Caco-2 (cell line): ENCODE data around the gene SNX19. TPM values are rescaled to one million over a fixed set of nuclear protein-coding genes. Genes with fewer than 3 reads are reported as not detected.

Source experiments
- BruUV-seq: library from RNA; stranded (reverse); fragments of 400-500 nt; replicated peaks from 2 replicates; lab custom pipeline; 2021; lab: Mats Ljungman, UMichigan
- CTCF ChIA-PET: fragments of 300-600 bp; sonication (Branson Sonifier 250); formaldehyde crosslinking; loops from one replicate; lab custom pipeline; 2022; ENCODE audit warnings: antibody characterized with exemption; lab: Charles Lee
- POLR2A ChIA-PET: fragments of 300-600 bp; sonication (Branson Sonifier 250); formaldehyde crosslinking; loops from one replicate; lab custom pipeline; 2022; ENCODE audit warnings: antibody characterized with exemption; lab: Charles Lee
- DNase-seq, 2 experiments: peaks; one replicate each; pipeline versions ENCODE4 v3.0.0 to v3.0.0-alpha.2; 2020 to 2022
- H3K27me3 ChIP-seq: replicated peaks from 2 replicates; pipeline ENCODE4 v1.6.0; 2011; ENCODE audit warnings: low read length; ENCODE audit not compliant: control insufficient read depth, insufficient read depth
- H3K36me3 ChIP-seq: 2 replicates; pipeline ENCODE4 v1.5.1; 2011; ENCODE audit warnings: low read length; ENCODE audit not compliant: control insufficient read depth, insufficient read depth
- H3K4me1 ChIP-seq: fragments of 250-450 bp; sonication (Bioruptor Pico); 2 replicates; pipeline ENCODE4 v1.5.1; 2020; ENCODE audit warnings: mild to moderate bottlenecking
- H3K4me3 ChIP-seq: 2 replicates; pipeline ENCODE4 v1.5.1; 2011; ENCODE audit warnings: low read depth, mild to moderate bottlenecking, control low read depth, low read length
- H3K9me3 ChIP-seq: fragments of 250-450 bp; sonication (Bioruptor Pico); 2 replicates; pipeline ENCODE4 v1.5.1; 2020; ENCODE audit warnings: mild to moderate bottlenecking, moderate library complexity
- H3K27ac Mint-ChIP-seq: one replicate; pipeline ENCODE4 v1.8.0; 2022; ENCODE audit warnings: mixed read lengths; ENCODE audit not compliant: unreplicated experiment
- H3K27me3 Mint-ChIP-seq: one replicate; pipeline ENCODE4 v1.8.0; 2022; ENCODE audit warnings: mixed read lengths; ENCODE audit not compliant: insufficient read depth, unreplicated experiment
- H3K36me3 Mint-ChIP-seq: one replicate; pipeline ENCODE4 v1.8.0; 2022; ENCODE audit warnings: mild to moderate bottlenecking, mixed read lengths; ENCODE audit not compliant: insufficient read depth, unreplicated experiment
- H3K4me1 Mint-ChIP-seq: one replicate; pipeline ENCODE4 v1.8.0; 2022; ENCODE audit warnings: low read depth, mixed read lengths; ENCODE audit not compliant: unreplicated experiment
- H3K4me3 Mint-ChIP-seq: one replicate; pipeline ENCODE4 v1.8.0; 2022; ENCODE audit warnings: mild to moderate bottlenecking, moderate library complexity, mixed read lengths; ENCODE audit not compliant: unreplicated experiment
- H3K9me3 Mint-ChIP-seq: one replicate; pipeline ENCODE4 v1.8.0; 2022; ENCODE audit warnings: mixed read lengths; ENCODE audit not compliant: unreplicated experiment
- intact Hi-C: fragments of 100-400 bp; cut with micrococcal nuclease; formaldehyde crosslinking; loops from one replicate; pipeline ENCODE4 v1.10.0; 2022; ENCODE audit not compliant: unreplicated experiment
- total RNA-seq: library from RNA; stranded (reverse); gene quantifications from 2 replicates; pipeline ENCODE4 v1.2.3, GENCODE V29; 2022
- TF ChIP-seq, protein P1 (sequence below), 2 experiments: fragments of 200-600 bp in 1 of 2; IDR thresholded peaks; 1 replicate in 1 of 2; 2 replicates in 1 of 2; pipeline versions ENCODE4 v1.5.1 to v1.8.0; 2011 to 2022; ENCODE audit warnings: antibody characterized with exemption in 1 of 2, control low read depth in 1 of 2, inconsistent platforms in 1 of 2, low read depth in 1 of 2, low read length in 1 of 2, mild to moderate bottlenecking in 1 of 2, moderate library complexity in 1 of 2; ENCODE audit not compliant: insufficient read depth in 1 of 2, severe bottlenecking in 1 of 2, unreplicated experiment in 1 of 2

SNX19 gene
- total RNA-seq, 1 experiment from 2014 or later: 82.4 TPM

DNA sequence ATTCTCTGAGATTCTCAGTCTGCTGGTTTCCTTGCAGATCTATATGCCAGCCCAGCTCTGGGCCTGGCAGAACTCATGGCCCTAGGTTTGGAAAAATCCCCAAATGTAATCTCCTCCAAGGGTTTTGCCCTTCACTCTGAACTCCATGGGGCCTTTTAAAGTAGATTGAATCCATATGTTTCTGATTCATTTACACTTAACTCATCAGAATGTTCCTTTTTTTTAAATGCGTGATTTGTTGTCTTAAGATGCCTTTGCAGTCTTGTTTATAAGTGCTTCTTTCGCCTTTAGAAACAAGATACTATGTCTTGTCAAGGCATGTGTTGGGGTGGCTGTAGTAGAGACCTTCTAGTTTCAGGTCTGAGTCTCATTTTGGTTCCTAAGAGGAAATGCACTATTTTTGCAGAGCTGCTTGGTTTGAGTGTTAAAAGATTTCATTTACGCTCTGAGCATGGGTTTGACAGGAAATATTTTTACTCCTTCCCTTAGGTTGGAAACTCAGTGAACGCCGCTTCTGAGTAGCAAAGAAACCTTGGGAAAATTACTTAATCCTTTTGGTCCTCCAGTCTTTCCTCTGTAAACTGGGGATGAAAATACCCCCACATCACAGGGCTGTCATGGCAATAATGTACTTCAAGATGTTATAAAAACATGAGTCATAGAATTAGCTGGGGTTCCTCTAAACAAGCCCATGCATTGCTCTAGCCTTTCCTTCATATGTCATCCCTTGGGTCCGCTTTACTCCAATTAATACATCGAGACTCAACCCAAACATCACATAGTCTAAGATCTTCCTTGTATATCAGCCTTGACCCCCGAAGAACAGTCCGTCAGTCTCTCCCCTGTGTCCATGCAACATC, 83.5 kb downstream of the SNX19 start:
- H3K4me1 ChIP-seq: no peaks in the 10 kb centered on the region
- TF ChIP-seq, protein P1, sequence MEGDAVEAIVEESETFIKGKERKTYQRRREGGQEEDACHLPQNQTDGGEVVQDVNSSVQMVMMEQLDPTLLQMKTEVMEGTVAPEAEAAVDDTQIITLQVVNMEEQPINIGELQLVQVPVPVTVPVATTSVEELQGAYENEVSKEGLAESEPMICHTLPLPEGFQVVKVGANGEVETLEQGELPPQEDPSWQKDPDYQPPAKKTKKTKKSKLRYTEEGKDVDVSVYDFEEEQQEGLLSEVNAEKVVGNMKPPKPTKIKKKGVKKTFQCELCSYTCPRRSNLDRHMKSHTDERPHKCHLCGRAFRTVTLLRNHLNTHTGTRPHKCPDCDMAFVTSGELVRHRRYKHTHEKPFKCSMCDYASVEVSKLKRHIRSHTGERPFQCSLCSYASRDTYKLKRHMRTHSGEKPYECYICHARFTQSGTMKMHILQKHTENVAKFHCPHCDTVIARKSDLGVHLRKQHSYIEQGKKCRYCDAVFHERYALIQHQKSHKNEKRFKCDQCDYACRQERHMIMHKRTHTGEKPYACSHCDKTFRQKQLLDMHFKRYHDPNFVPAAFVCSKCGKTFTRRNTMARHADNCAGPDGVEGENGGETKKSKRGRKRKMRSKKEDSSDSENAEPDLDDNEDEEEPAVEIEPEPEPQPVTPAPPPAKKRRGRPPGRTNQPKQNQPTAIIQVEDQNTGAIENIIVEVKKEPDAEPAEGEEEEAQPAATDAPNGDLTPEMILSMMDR (IDR thresholded peaks at IDR 0.05; ENCODE audit: insufficient read depth in 1 of 2, low read depth in 1 of 2, low read length in 1 of 2, severe bottlenecking in 1 of 2, unreplicated experiment in 1 of 2): no peak
- H3K4me3 Mint-ChIP-seq: no peak overlapping the region
- H3K4me1 Mint-ChIP-seq: no peaks in the 10 kb centered on the region
- intact Hi-C loops: no loop called here
- peaks cover 20% of the 10 kb centered on the region for H3K27me3 Mint-ChIP-seq
- no peak overlapping the region for H3K27ac Mint-ChIP-seq
- H3K9me3 Mint-ChIP-seq: peaks cover 11% of the 10 kb centered on the region
- DNase-seq: no peak
- POLR2A ChIA-PET: no interaction called here
- H3K4me3 ChIP-seq: no peak overlapping the region
- CTCF ChIA-PET: no interaction called here
- no peaks in the 10 kb centered on the region; the same call in 1 of the 2 replicates for H3K27me3 ChIP-seq
- H3K36me3 ChIP-seq: no peaks in the 10 kb centered on the region
- no TSS peak for BruUV-seq
- peaks cover 7% of the 10 kb centered on the region for H3K9me3 ChIP-seq
- H3K36me3 Mint-ChIP-seq: no peaks in the 10 kb centered on the region

DNA sequence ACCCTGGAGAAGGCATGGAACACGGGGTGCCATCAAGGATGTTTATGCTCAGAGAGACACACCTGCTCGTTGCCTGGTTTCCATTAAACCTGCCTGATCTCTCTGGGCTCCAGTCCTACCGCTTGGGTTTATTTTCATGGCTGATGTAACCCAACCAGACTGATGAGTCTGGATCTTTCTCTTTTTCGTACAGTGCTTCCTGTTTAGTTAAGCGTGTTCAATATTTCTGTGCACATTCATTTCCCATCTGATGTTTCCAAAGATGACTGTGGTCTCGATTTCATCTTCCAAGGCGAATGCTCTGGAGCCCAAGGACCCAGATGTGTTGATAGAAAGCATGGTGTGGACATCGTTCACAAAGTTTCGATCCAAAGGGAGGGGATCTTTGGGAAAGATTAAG, 84.3 kb downstream of the SNX19 start:
- peaks cover 4% of the 10 kb centered on the region for H3K9me3 Mint-ChIP-seq
- no peaks in the 10 kb centered on the region for H3K36me3 Mint-ChIP-seq
- ChIA-PET CTCF (no interaction called here), POLR2A (no interaction called here)
- H3K9me3 ChIP-seq: peaks cover 4% of the 10 kb centered on the region
- no peaks in the 10 kb centered on the region for H3K36me3 ChIP-seq
- no peaks in the 10 kb centered on the region; the same call in 1 of the 2 replicates for H3K27me3 ChIP-seq
- intact Hi-C loops: no loop called here
- TF ChIP-seq, protein P1 (IDR thresholded peaks at IDR 0.05; ENCODE audit: insufficient read depth in 1 of 2, low read depth in 1 of 2, low read length in 1 of 2, severe bottlenecking in 1 of 2, unreplicated experiment in 1 of 2): no peak
- no peak for DNase-seq
- no peaks in the 10 kb centered on the region for H3K4me1 Mint-ChIP-seq
- H3K27ac Mint-ChIP-seq: no peak overlapping the region
- peaks cover 16% of the 10 kb centered on the region for H3K27me3 Mint-ChIP-seq
- no TSS peak for BruUV-seq
- H3K4me3 ChIP-seq: no peak overlapping the region
- no peak overlapping the region for H3K4me3 Mint-ChIP-seq
- H3K4me1 ChIP-seq: no peaks in the 10 kb centered on the region

DNA sequence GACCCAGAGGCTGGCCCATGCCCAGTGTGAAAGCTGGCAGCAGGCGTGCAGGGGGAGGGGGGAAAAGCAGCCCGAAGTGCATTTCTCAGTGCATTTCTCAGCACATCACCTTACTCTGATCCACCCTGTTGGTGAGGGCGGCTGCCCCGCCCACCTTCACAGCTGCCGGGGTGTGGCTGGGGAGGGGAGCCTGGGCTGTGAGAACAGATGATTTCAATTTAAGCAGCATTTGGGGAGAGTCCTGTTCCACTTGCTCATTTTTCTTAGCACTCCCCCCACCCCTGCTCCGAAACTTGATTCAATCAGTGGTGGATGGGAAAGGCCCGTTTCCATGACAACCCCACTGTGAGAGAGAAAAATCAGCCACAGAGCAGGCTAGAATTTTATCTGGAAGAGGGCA, 84.8 kb downstream of the SNX19 start:
- ChIA-PET CTCF (interaction anchor here (2.2 kb wide), 1 partner anchor 400 kb away, joined by 7 read pairs; no protein-coding TSS in a partner anchor), POLR2A (no interaction called here)
- peaks cover 11% of the 10 kb centered on the region for H3K27me3 Mint-ChIP-seq
- H3K36me3 Mint-ChIP-seq: no peaks in the 10 kb centered on the region
- Histone ChIP-seq H3K36me3 (no peaks in the 10 kb centered on the region), H3K4me3 (no peak overlapping the region), H3K4me1 (no peaks in the 10 kb centered on the region), H3K27me3 (no peaks in the 10 kb centered on the region; the same call in 1 of the 2 replicates), H3K9me3 (no peaks in the 10 kb centered on the region; the same call in 1 of the 2 replicates)
- H3K4me3 Mint-ChIP-seq: no peak overlapping the region
- intact Hi-C loops: no loop called here
- no peaks in the 10 kb centered on the region for H3K9me3 Mint-ChIP-seq
- H3K27ac Mint-ChIP-seq: no peak overlapping the region
- TF ChIP-seq, protein P1 (IDR thresholded peaks at IDR 0.05; ENCODE audit: insufficient read depth in 1 of 2, low read depth in 1 of 2, low read length in 1 of 2, severe bottlenecking in 1 of 2, unreplicated experiment in 1 of 2): no peak
- DNase-seq: no peak
- no peaks in the 10 kb centered on the region for H3K4me1 Mint-ChIP-seq
- BruUV-seq: no TSS peak
